ENCODE data around the gene PRKAG1.

Gene PRKAG1

GRCh38 chr12:49049566-49050224 is 31.1 kb upstream of the PRKAG1 start:
- no peak for DNase-seq (ENCODE audit: low spot score)

- DNase-seq (ENCODE audit: low spot score): no peak
Measured at GRCh38 chr12:49048953-49049352, 30.4 kb upstream of the PRKAG1 start.

- no peak for DNase-seq (ENCODE audit: low spot score)
Measured at GRCh38 chr12:49046129-49046895, 27.7 kb upstream of the PRKAG1 start.

DNA sequence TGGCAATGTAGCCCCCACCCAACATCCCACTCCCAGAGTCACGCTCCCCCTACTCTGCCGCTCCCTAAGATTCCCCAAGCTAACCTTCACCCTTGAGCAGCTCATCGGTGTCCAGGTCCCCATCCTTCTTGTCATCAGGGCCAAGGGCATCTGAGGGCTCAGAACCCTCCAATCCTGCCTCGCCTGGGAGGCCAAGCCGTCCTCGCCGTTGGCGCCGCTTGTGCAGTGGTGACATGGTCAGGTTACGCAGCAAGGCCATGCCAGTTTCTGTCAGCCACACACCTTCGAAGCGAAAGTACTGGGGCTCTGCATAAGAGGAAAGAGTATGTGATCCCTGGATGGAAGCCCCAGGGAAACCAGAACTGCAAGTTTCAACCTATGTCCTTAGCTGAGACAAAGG is 26.1 kb upstream of the PRKAG1 start:
- DNase-seq (ENCODE audit: low spot score): no peak

DNA sequence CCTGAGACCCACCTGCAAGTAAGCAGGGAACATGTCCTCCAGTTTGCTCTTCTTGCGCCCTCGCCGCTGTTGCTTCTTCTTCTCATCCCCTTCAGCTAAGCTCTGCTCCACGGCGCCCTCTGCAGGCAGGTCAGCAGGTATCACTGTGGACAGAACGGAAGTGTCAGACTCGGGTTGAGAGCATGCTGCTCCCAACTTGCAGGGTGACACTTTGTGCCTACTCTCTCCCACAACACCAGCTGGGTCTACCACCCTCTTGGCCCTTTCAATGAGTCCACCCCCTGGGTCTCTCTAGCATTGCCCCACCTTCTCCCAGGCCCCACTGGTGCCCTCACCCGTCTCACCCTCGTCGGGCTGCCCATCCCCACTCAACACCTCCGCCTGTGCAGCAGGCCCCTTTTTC is 25.3 kb upstream of the PRKAG1 start:
- peak; percentile 76 for DNase-seq (ENCODE audit: low spot score)

GRCh38 chr12:49043241-49043640 is 24.7 kb upstream of the PRKAG1 start:
- DNase-seq (ENCODE audit: low spot score): no peak

DNA sequence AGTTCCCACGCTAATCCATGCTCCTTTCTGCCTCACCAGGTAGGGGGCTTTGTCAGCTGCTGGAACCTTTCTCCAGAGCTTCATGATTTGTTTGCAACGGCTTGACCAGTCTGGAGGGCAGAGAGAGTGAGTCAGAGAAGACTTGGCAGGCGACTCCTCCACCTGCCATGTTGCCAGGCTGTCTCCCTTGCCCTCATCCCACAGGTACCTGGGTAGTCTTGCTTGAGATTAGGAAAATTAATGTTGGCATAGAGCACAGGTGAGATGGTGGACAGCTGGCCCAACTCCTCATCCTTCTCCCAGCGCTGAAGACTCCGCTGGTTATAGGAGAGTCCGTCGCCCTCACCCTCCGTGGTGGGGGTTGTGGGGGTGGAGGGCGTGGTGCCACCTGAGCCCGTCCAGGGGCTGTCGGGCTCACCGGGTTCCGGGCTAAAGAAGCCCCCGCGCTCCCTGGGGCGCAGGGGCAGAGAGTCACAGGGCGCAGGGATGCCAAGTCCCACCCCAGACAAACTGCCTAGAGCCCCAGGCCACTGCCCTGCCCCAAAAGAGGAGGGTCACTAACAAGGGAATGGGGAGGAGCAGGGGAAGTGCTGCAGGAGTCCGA is 23.4 kb upstream of the PRKAG1 start:
- no peak for DNase-seq (ENCODE audit: low spot score)

GRCh38 chr12:49041036-49041880 is 22.7 kb upstream of the PRKAG1 start:
- no peak for DNase-seq (ENCODE audit: low spot score)

DNA sequence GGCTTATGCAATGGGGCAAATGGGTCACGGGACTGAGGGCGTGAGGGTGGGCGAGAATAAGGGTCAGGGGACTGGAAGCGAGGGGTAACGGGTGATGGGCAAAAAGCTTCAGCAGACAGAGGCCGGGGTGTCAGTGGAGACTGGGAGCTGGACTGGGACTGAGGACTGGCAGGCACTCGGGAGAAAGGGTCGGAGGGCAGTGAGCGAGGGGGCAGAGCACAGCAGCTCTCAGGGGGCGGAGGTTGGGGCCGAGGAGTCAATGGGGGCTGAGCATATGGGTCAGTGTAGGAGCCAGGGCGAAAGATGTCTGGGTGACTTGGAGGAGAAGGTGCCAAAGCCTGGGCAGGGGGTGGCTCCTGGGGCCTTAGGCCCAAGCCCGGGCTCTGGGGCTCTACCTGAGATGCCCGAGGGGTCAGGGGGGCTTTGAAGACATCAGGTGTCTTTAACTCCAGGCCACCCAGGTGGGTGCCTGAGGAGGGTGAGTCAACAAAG is 21.8 kb upstream of the PRKAG1 start:
- DNase-seq (ENCODE audit: low spot score): no peak

DNA sequence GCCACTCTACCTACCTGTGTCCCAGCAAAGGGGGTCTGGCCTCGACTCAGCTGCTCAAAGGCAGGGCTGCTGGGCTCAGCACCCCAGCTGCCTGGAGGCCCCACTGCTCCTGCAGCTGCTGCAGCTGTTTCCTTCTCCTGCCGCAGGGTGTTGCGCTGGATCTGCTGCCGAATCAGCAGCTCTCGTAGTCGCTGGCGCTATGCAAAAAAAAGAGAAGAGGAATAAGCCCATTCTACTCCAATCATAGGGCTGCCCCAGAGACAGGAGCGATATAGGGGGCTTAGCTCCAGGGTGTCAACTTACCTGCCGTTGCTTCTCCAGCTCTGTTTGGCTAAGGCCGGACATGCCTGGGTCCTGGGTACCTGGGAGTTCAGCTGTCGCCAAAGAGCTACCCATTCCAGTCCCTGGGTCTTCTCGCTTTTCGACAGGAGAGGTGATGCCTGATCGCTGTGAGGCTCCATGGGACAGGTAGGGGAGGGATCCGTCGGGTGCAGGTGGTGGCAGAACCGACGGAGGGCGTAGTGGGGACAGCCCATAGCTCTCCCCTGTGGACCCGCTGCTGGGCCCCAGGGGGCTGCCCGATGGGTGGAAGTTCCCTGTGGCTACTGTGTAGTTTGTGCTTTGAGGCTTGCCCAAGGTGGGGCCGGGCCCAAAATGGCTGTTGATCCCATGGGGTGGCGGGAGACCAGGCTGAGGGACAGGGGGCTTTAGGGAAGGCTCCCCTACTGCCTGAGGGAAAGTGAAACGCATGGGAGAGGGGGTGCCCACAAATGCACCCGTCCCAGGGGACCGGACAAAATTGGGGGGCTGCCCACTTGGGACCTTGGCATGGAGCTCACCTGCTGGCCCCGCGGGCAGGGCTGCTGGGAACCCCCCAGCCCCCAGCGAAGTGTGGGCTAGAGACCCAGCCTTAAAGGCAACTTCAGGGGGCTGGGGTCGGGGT is 21.1 kb upstream of the PRKAG1 start:
- DNase-seq (ENCODE audit: low spot score): no peak

DNA sequence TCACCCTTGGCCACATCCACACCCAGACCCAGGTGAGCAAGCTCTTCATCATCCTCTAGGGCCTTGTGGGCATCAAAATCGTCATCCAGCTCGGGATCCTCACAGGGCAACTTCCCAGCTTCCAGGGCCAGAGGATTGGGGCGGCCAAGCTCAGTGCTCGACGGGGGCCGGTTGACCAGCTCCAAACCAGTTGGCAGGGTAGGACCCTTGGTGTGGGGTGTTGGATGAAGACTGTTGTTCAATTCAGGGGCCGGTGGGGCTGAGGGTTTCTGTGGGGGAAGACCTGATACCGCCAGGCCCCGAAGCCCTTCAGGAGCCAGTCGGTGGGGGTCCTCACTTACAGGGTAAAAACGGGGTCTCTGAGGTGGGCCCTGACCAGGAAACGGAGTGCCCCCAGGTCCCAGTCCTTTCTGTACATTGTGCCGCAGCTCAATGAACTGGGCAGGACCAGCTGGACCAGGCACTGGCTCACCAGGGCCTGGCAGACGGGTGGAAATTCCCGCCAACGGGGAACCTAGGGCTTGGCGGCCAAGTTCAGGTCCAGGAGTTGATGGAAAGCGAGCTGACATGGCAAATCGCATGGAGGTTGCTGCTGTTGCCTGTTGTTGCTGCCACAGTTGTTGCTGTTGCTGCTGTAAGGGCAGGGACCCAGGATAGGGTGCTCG is 19.8 kb upstream of the PRKAG1 start:
- no peak for DNase-seq (ENCODE audit: low spot score)

- no peak for DNase-seq (ENCODE audit: low spot score)
Measured at GRCh38 chr12:49037947-49038237, 19.3 kb upstream of the PRKAG1 start.

DNA sequence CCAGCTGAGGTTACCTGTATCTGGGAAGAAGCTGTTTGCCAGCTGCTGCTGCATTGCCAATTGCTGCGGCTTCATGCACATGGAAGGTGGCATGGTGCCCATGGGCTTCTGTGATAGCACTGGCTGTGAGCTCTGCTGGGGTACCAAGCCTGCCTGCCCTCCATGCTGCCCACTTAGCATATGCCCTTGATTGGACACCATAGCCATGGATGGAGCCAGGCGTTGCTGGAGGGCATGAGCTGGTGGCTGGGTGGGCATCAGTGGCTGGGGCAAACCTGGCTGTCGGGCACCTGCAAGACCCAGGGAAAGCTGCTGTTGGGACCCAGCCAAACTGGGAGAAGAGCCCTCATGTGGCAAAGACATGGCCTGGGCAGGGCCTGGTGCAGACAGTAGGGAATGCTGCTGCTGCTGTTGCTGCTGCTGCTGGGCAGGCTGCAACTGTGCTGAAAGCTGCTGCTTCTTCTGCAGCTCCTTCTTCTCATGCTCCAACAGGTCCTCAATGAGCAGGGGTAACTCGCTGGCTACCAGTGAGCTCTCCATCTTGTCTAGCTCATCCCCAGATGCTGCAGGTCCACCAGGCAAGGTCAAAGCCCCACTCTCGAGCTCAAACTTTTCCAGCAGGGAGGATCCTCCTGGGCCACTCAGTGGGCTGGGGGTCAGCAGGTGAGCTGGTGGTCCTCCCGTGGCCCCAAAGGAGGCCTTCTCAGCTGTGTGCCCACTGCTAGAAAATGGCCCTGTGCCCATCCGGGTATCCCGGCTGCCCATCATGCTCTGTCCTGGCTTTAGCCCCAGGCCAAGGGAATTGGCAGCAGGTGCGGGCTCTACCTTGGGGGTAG is 18.8 kb upstream of the PRKAG1 start:
- DNase-seq (ENCODE audit: low spot score): no peak

GRCh38 chr12:49036029-49036428 is 17.5 kb upstream of the PRKAG1 start:
- no peak for DNase-seq (ENCODE audit: low spot score)

GRCh38 chr12:49034286-49034622 is 15.7 kb upstream of the PRKAG1 start:
- no peak for DNase-seq (ENCODE audit: low spot score)

DNA sequence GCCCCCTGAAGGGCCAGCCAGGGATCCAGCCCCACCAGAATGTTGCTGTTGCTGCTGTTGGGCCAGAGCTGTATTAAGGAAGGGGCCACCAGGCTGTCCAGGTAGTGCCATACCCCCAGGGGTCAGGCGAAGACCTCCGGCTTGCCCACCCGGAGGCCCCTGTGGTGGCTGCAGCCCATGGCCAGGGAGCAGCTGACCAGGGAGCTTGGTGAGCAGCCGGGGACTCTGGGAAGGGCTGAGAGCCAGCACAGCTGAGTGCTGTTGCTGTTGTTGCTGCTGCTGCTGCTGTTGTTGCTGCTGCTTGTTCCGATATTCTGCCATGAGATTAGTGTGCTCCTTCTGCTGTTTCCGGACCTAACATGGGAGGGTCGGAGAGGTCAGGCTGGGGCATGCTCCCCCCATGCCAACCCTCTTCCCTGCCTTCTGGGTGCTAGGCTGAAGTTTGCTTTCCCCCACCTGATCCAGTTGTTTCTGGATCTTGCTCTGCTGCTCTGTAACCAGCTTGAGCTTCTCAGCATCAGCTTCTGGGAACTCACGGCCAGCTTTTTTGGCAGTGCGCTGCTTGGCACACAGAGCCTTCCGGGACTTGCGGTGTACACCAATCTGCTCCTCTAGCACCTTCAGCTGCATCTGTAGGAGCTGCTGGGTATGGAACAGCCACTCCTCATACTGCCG is 15.2 kb upstream of the PRKAG1 start:
- no peak for DNase-seq (ENCODE audit: low spot score)

GRCh38 chr12:49032679-49033447 is 14.3 kb upstream of the PRKAG1 start:
- DNase-seq (ENCODE audit: low spot score): no peak

GRCh38 chr12:49032276-49032675 is 13.7 kb upstream of the PRKAG1 start:
- DNase-seq (ENCODE audit: low spot score): no peak
